NT2/D1 (cell line): ENCODE measurements around the gene KIAA1549.

Source experiments
- SUZ12 ChIP-seq: IDR thresholded peaks from 2 replicates; pipeline ENCODE4 v1.6.1; 2011; ENCODE audit not compliant: insufficient read length, insufficient read depth; ENCODE audit errors: extremely low read depth
- YY1 ChIP-seq: IDR thresholded peaks from 2 replicates; pipeline ENCODE4 v1.6.1; 2011; ENCODE audit not compliant: insufficient read length, insufficient read depth
- ZNF274 ChIP-seq: IDR thresholded peaks from 2 replicates; pipeline ENCODE4 v1.6.1; 2011; ENCODE audit warnings: mild to moderate bottlenecking, low read depth, low read length

DNA sequence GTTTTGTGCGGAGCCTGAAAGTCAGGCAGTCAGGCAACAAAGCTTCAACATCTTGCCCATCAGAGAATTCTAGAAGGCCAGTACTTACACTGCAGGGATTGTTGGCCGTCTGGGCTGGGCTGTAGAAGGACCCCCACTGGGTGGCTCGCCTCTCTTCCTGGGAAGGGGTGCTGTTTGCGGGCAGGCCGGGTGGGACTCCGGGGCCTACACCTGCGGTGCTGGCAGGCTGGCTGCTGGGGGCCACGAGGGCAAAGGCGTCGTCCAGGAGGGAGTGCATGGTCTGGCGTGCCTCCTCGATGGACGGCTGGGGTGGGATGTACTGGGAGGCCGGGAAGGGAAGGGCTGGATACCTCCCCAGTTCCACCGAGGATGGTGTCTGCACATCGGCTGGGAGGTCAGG is 120.1 kb downstream of the KIAA1549 start:
- TF ChIP-seq YY1 (no peak), ZNF274 (no peak), SUZ12 (no peak)
